Ascending aorta (tissue), 2 donors: Measurements from ENCODE around the gene IGLL5. TPM values are rescaled to one million over a fixed set of nuclear protein-coding genes. Genes with fewer than 3 reads are reported as not detected.

ENCODE experiments used
- DNase-seq, 2 donors: peaks; one replicate each; pipeline ENCODE4 v3.0.0-alpha.2; 2019; ENCODE audit warnings: low spot score in 2 of 2
- H3K27ac ChIP-seq, 2 donors: fragments of 200-600 bp; sonication (generic); one replicate each; pipeline ENCODE4 v1.5.1; 2016 to 2017; ENCODE audit warnings: mild to moderate bottlenecking in 1 of 2
- H3K27me3 ChIP-seq: fragments of 200-600 bp; sonication (generic); one replicate; pipeline ENCODE4 v1.5.1; 2017
- H3K36me3 ChIP-seq, 2 donors: fragments of 200-600 bp; sonication (generic); one replicate each; pipeline ENCODE4 v1.5.1; 2016
- H3K4me1 ChIP-seq, 2 donors: fragments of 200-600 bp; sonication (generic); one replicate each; pipeline ENCODE4 v1.5.1; 2016 to 2017; ENCODE audit warnings: mild to moderate bottlenecking in 1 of 2
- H3K4me3 ChIP-seq, 2 donors: fragments of 200-600 bp; sonication (generic); one replicate each; pipeline ENCODE4 v1.5.1; 2016 to 2017; ENCODE audit warnings: mild to moderate bottlenecking in 1 of 2
- H3K9me3 ChIP-seq, 2 donors: fragments of 200-600 bp; sonication (generic); one replicate each; pipeline ENCODE4 v1.5.1; 2016
- intact Hi-C: fragments of 100-400 bp; cut with DNase I; formaldehyde crosslinking; loops from one replicate; pipeline ENCODE4 v1.15.1; 2023
- total RNA-seq: library from RNA; depleted of rRNA; stranded (reverse); fragments of >200 nt; gene quantifications from one replicate; pipeline ENCODE4 v1.1.0, GENCODE V29; 2016
- TF ChIP-seq, protein P1 (sequence below), 3 experiments: fragments of 200-600 bp in 2 of 3; fragments of 450-650 bp in 1 of 3; sonication (generic) in 2 of 3; IDR thresholded peaks; one replicate each; pipeline ENCODE4 v1.5.1; 2016 to 2019; ENCODE audit warnings: antibody characterized with exemption in 3 of 3, mild to moderate bottlenecking in 1 of 3, moderate library complexity in 1 of 3

The IGLL5 gene
- total RNA-seq, 1 donor from 2014 or later = 2.3 TPM

GRCh38 chr22:22940961-22941605 lies 53.5 kb downstream of the IGLL5 start:
- Histone ChIP-seq H3K36me3 (no peaks in the 10 kb centered on the region), H3K27ac (no peak overlapping the region), H3K4me3 (no peak overlapping the region), H3K27me3 (no peaks in the 10 kb centered on the region), H3K9me3 (no peaks in the 10 kb centered on the region), H3K4me1 (no peaks in the 10 kb centered on the region)
- TF ChIP-seq, protein P1, sequence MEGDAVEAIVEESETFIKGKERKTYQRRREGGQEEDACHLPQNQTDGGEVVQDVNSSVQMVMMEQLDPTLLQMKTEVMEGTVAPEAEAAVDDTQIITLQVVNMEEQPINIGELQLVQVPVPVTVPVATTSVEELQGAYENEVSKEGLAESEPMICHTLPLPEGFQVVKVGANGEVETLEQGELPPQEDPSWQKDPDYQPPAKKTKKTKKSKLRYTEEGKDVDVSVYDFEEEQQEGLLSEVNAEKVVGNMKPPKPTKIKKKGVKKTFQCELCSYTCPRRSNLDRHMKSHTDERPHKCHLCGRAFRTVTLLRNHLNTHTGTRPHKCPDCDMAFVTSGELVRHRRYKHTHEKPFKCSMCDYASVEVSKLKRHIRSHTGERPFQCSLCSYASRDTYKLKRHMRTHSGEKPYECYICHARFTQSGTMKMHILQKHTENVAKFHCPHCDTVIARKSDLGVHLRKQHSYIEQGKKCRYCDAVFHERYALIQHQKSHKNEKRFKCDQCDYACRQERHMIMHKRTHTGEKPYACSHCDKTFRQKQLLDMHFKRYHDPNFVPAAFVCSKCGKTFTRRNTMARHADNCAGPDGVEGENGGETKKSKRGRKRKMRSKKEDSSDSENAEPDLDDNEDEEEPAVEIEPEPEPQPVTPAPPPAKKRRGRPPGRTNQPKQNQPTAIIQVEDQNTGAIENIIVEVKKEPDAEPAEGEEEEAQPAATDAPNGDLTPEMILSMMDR (IDR thresholded peaks at IDR 0.05) = no peak
- intact Hi-C loops = no loop called here
- peak; percentile 2 to 28 for DNase-seq

GRCh38 chr22:22941831-22942510 lies 54.4 kb downstream of the IGLL5 start:
- DNase-seq = no peak
- H3K4me3 ChIP-seq = no peak overlapping the region
- TF ChIP-seq, protein P1 (IDR thresholded peaks at IDR 0.05) = no peak
- H3K9me3 ChIP-seq = no peaks in the 10 kb centered on the region
- H3K36me3 ChIP-seq = no peaks in the 10 kb centered on the region
- intact Hi-C loops = no loop called here
- no peaks in the 10 kb centered on the region for H3K4me1 ChIP-seq
- H3K27me3 ChIP-seq = no peaks in the 10 kb centered on the region
- H3K27ac ChIP-seq = no peak overlapping the region

GRCh38 chr22:22942511-22943329 lies 55.1 kb downstream of the IGLL5 start:
- TF ChIP-seq, protein P1 (IDR thresholded peaks at IDR 0.05) = peak in 2 of 3 experiments; percentile 24 to 50
- DNase-seq = peak in 1 of 2 donors; percentile 71
- Histone ChIP-seq H3K4me3 (no peak overlapping the region), H3K36me3 (no peaks in the 10 kb centered on the region), H3K27me3 (no peaks in the 10 kb centered on the region), H3K9me3 (no peaks in the 10 kb centered on the region), H3K4me1 (no peaks in the 10 kb centered on the region), H3K27ac (no peak overlapping the region)
- intact Hi-C loops = no loop called here

- H3K27me3 ChIP-seq = no peaks in the 10 kb centered on the region
- H3K4me3 ChIP-seq = no peak overlapping the region
- intact Hi-C loops = no loop called here
- no peaks in the 10 kb centered on the region for H3K9me3 ChIP-seq
- H3K4me1 ChIP-seq = no peaks in the 10 kb centered on the region
- TF ChIP-seq, protein P1 (IDR thresholded peaks at IDR 0.05) = no peak
- DNase-seq = no peak
- H3K36me3 ChIP-seq = no peaks in the 10 kb centered on the region
- H3K27ac ChIP-seq = no peak overlapping the region
Measured at GRCh38 chr22:22943521-22944267, 56.1 kb downstream of the IGLL5 start.

- Histone ChIP-seq H3K9me3 (no peaks in the 10 kb centered on the region), H3K4me1 (no peaks in the 10 kb centered on the region), H3K36me3 (no peaks in the 10 kb centered on the region), H3K4me3 (no peak overlapping the region), H3K27ac (no peak overlapping the region), H3K27me3 (no peaks in the 10 kb centered on the region)
- DNase-seq = no peak
- intact Hi-C loops = no loop called here
- TF ChIP-seq, protein P1 (IDR thresholded peaks at IDR 0.05) = no peak
Measured at GRCh38 chr22:22944268-22944985, 56.8 kb downstream of the IGLL5 start.
